NCI-H1105 (cell line): ENCODE data around the gene ZNF618.

Source experiments
- DNase-seq: peaks from one replicate; lab custom pipeline; 2025; lab: John Stamatoyannopoulos, UW

ZNF618 gene

GRCh38 chr9:114060070-114060469 lies 184.0 kb downstream of the ZNF618 start:
- DNase-seq: no peak

- no peak for DNase-seq
These were observed 184.6 kb downstream of the ZNF618 start for GRCh38 chr9:114060711-114061110.

GRCh38 chr9:114061292-114061691 lies 185.2 kb downstream of the ZNF618 start:
- DNase-seq: no peak

- no peak for DNase-seq
These were observed 185.8 kb downstream of the ZNF618 start for GRCh38 chr9:114061830-114062474.

GRCh38 chr9:114065304-114065703 lies 189.2 kb downstream of the ZNF618 start:
- no peak for DNase-seq

- DNase-seq: no peak
These were observed 193.5 kb downstream of the ZNF618 start for GRCh38 chr9:114069476-114070187.

- DNase-seq: no peak
These were observed 194.3 kb downstream of the ZNF618 start for GRCh38 chr9:114070188-114071103.

- no peak for DNase-seq
These were observed 195.2 kb downstream of the ZNF618 start for GRCh38 chr9:114071197-114071795.

- peak; percentile 87 for DNase-seq
These were observed 196.4 kb downstream of the ZNF618 start for GRCh38 chr9:114072184-114073140.

- DNase-seq: no peak
These were observed 199.5 kb downstream of the ZNF618 start for GRCh38 chr9:114075602-114076001.

- no peak for DNase-seq
These were observed 200.4 kb downstream of the ZNF618 start for GRCh38 chr9:114076237-114077161.

GRCh38 chr9:114077162-114077837 lies 201.2 kb downstream of the ZNF618 start:
- DNase-seq: no peak

- DNase-seq: peak; percentile 18
These were observed 202.1 kb downstream of the ZNF618 start, which contains the start of gene AMBP for GRCh38 chr9:114078021-114078780. AMBP (minus strand) TSS chr9:114078300; CDS start chr9:114078209, 91 bp downstream.

- DNase-seq: no peak
These were observed 202.7 kb downstream of the ZNF618 start for GRCh38 chr9:114078781-114079156.

GRCh38 chr9:114080195-114080772 lies 204.2 kb downstream of the ZNF618 start:
- no peak for DNase-seq

- no peak for DNase-seq
These were observed 204.8 kb downstream of the ZNF618 start for GRCh38 chr9:114080773-114081440.

- DNase-seq: no peak
These were observed 205.4 kb downstream of the ZNF618 start for GRCh38 chr9:114081441-114082016.
